ENCODE results near the gene CYB5RL.

CYB5RL gene

DNA sequence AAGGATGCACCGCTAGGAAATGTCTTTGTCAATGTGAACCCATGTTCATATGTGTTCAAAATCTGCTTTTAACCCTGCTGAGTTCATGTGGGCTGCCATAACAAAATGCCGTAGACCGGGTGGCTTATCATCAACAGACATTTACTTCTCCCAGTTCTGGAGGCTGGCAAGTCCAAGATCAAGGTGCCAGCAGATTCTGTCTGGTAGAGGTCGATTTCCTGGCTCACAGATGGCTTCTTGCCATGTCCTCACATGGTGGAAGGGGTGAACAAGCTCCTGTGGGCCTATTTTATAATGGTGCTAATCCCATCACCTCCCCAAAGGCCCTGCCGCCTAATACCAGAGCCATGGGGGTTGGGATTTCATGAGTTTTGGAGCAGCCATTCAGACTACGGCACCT lies 42.4 kb downstream of the CYB5RL start:
- no peak for DNase-seq

- no peak for DNase-seq
Measured at GRCh38 chr1:54156986-54157385, 42.8 kb downstream of the CYB5RL start.

GRCh38 chr1:54156201-54156600 lies 43.6 kb downstream of the CYB5RL start:
- DNase-seq = no peak

DNA sequence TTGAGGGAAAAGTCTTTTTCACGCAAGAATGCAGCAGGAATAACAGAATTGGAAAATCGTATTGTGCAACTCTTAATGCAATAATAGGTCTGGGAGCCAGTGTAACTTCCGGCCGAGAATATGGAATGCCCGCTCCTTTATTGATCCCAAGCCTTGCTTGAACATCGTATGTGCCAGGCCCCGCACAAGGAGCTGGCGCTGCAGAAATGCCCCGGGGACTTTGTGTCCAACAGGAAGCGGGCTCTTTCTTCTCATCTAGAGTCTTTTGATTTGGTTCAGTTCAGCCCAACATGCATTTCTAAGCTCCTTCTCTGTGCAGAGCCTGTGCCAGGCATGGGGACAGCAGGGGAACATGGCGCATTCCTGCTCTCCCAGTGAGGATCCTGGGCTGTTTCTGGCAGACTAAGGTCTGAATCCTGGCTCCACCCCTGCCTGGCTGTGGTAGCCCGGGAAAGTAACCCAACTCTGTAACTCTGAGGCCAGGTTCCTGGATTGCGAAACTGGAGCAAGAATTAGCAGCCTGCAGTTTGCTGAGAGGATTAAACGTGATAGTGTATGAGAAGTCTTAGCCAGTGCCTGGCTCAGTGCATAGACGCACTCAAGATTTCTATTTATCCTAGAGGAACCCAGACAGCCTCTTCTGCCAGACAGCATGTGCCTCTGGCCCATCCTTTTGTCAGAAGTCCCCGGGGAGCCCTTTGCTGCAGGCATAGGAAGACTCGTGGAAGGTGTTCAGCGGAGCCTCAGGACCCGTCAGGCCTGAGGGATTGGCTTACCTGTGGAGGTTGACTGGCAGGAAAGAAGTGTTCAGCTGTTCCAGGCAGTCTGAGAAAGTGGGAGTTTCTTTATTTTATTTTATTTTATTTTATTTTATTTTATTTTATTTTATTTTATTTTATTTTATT lies 46.0 kb downstream of the CYB5RL start:
- no peak for DNase-seq

DNA sequence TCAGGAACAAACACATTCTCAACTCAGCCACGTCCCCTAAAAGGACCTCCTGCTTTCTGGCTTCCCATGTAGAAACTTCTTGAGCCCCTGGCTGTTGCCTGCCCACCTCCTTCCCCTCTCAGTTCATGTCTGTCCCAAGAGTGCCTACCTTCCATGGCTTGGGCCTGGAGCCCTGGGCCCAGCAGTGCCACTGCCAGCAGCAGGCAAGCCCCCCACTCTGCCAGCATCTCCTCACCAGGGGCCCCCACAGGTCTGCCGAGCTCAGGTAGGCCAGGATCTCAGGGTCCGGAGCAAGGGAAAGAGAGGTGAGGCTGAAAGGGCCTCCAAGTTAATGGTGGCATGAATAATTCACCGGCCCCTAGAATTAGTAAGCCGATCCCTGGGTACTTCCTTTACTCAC lies 47.1 kb downstream of the CYB5RL start, which contains the start of gene CDCP2:
TSS of gene CDCP2 (minus strand) at position 305 of the 400 bp plus-strand sequence. CDS start at position 227, 78 bp downstream.
- no peak for DNase-seq

DNA sequence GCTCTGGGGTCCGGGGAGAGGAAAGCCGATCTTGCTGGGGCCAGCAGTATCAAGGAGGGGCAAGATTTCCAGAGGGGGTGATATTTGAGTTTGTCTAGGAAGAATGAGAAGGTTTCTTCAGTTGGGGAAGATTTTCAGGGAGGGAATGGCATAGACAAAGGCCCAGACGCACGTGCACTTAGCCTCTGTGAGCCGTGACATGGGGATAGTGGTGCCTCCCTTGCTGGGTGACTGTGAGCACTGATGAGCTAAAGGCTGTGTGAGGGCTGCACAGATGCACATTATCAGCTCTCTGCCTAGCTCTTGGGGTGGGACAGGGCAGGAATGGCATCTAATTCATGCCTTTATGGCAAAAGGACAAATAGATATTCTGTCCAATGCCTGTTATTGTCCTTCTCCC lies 48.8 kb downstream of the CYB5RL start:
- no peak for DNase-seq
